Gastroesophageal sphincter (tissue), 3 donors: Measurements from ENCODE around the gene AK2.

Experiments used
- POLR2A ChIP-seq, 2 donors: fragments of 450-650 bp; IDR thresholded peaks; one replicate each; pipeline ENCODE4 v1.6.1; 2017; ENCODE audit warnings: antibody characterized with exemption in 2 of 2, mild to moderate bottlenecking in 2 of 2, moderate library complexity in 1 of 2
- POLR2AphosphoS5 ChIP-seq: sonication (generic); formaldehyde crosslinking; IDR thresholded peaks from one replicate; pipeline ENCODE4 v1.6.1; 2017; ENCODE audit warnings: antibody characterized with exemption
- TF ChIP-seq, protein P1 (sequence below), 4 experiments: fragments of 200-600 bp in 2 of 4; fragments of 450-650 bp in 2 of 4; sonication (generic) in 1 of 4; IDR thresholded peaks; one replicate each; pipeline ENCODE4 v1.5.1; 2017 to 2019; ENCODE audit warnings: antibody characterized with exemption in 4 of 4, mild to moderate bottlenecking in 2 of 4, moderate library complexity in 2 of 4

GRCh38 chr1:33078030-33078591 is 41.4 kb upstream of the AK2 start:
- TF ChIP-seq POLR2A (IDR thresholded peaks at IDR 0.05): no peak
- TF ChIP-seq, protein P1, sequence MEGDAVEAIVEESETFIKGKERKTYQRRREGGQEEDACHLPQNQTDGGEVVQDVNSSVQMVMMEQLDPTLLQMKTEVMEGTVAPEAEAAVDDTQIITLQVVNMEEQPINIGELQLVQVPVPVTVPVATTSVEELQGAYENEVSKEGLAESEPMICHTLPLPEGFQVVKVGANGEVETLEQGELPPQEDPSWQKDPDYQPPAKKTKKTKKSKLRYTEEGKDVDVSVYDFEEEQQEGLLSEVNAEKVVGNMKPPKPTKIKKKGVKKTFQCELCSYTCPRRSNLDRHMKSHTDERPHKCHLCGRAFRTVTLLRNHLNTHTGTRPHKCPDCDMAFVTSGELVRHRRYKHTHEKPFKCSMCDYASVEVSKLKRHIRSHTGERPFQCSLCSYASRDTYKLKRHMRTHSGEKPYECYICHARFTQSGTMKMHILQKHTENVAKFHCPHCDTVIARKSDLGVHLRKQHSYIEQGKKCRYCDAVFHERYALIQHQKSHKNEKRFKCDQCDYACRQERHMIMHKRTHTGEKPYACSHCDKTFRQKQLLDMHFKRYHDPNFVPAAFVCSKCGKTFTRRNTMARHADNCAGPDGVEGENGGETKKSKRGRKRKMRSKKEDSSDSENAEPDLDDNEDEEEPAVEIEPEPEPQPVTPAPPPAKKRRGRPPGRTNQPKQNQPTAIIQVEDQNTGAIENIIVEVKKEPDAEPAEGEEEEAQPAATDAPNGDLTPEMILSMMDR (IDR thresholded peaks at IDR 0.05): no peak
- TF ChIP-seq POLR2AphosphoS5: no peak
